ENCODE data around the gene MRPS22.

MRPS22 gene

DNA sequence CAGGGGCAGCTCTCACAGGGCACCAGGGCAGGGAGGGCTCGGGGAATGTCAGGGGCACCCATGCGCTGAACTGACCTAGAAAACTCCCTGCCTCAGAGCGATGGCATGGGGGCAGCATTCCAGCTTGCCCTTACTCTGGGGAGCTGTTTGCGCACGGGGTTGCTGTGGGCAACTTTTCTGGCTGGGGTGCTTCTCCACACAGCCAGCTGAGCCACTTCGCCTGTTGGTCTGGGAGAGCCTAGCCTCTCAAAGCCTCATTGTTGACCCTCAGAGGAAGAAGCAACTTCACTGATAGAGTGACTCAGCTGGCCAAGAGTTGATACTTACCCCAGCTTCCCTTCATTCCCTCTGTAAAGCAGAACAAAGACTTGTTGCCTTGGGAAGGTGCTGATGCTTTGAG is 42.6 kb upstream of the MRPS22 start:
- no peak for TF ChIP-seq CTCF (conservative IDR thresholded peaks at IDR 0.05; ENCODE audit: low read length)
- no peak overlapping the region for H3K4me3 ChIP-seq (ENCODE audit: low read length)
- DNase-seq (ENCODE audit: low read depth) = peak; percentile 36

GRCh38 chr3:139301654-139302053 is 42.2 kb upstream of the MRPS22 start:
- H3K4me3 ChIP-seq (ENCODE audit: low read length) = no peak overlapping the region
- DNase-seq (ENCODE audit: low read depth) = no peak
- TF ChIP-seq CTCF (conservative IDR thresholded peaks at IDR 0.05; ENCODE audit: low read length) = no peak

DNA sequence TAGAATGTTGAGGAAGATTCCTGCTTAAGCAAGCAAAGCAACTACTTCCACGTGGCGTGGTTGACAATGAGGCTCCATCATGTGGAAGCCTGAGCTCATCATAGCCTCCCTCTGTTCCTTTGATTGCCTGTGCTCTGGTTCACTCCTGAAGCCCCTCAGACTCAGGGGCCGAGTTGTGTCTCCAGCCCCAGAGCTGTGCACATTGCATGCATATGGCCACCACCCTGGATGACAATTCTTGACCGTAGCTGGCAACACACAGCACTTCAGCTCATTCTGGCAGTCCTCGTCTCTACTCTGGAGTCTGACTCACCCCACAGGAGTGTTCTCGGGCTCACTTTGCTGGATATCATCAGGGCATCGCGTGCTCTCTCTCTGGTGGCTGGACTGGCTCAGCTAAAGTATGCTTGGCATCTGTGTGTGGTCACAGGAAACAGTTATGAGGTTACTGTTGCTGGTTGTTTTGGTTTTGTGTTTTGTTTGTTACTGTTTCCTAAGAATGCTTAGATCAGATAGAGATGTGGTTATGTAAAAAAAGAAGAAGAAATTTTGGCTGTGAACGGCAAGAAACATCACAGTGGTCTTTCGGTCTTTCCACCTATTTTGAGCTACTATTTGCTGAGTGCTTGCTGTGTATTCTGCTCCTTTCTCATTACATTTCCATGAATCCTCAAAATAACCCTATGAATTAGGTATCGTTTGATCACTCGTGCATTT is 41.6 kb upstream of the MRPS22 start:
- H3K4me3 ChIP-seq (ENCODE audit: low read length) = peak overlapping the region; percentile 1; the same call in 1 of the 2 replicates
- DNase-seq (ENCODE audit: low read depth) = peak; percentile 100
- TF ChIP-seq CTCF (conservative IDR thresholded peaks at IDR 0.05; ENCODE audit: low read length) = no peak

- TF ChIP-seq CTCF (conservative IDR thresholded peaks at IDR 0.05; ENCODE audit: low read length) = no peak
- DNase-seq (ENCODE audit: low read depth) = no peak
- H3K4me3 ChIP-seq (ENCODE audit: low read length) = peak overlapping the region; percentile 1; the same call in 1 of the 2 replicates
These were observed 41.1 kb upstream of the MRPS22 start for GRCh38 chr3:139302801-139303113.

- no peak overlapping the region for H3K4me3 ChIP-seq (ENCODE audit: low read length)
- DNase-seq (ENCODE audit: low read depth) = peak; percentile 30
These were observed 40.6 kb upstream of the MRPS22 start for GRCh38 chr3:139303216-139303615.

GRCh38 chr3:139304383-139304782 is 39.4 kb upstream of the MRPS22 start:
- DNase-seq (ENCODE audit: low read depth) = peak; percentile 40
- no peak for TF ChIP-seq CTCF (conservative IDR thresholded peaks at IDR 0.05; ENCODE audit: low read length)
- no peak overlapping the region for H3K4me3 ChIP-seq (ENCODE audit: low read length)

More at GRCh38 chr3:139303216-139303615, 40.6 kb upstream of the MRPS22 start:
- TF ChIP-seq CTCF (conservative IDR thresholded peaks at IDR 0.05; ENCODE audit: low read length) = no peak

DNA sequence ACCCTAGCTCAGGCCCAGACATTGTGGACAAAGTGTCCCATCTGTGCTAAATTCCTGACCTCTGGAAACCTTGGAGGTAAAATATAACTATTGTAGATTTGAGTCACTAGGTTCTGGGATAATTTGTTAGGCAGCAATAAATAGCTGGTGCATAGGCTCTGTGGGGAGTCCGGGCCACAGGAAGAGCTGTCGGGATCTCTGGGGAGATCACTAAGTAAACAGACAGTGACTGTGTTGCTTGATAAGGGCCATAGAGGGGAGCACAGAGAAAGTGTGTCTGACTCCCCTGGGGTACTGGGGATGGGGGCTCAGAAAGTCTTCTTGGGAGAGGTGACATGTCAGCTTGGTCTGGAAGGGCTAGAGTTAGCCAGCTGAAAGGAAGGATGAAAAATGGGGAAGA is 37.7 kb upstream of the MRPS22 start:
- no peak for TF ChIP-seq CTCF (conservative IDR thresholded peaks at IDR 0.05; ENCODE audit: low read length)
- no peak overlapping the region for H3K4me3 ChIP-seq (ENCODE audit: low read length)
- no peak for DNase-seq (ENCODE audit: low read depth)
